ENCODE data around the gene PRR23C. TPM values are rescaled to one million over a fixed set of nuclear protein-coding genes. Genes with fewer than 3 reads are reported as not detected.

The PRR23C gene
- total RNA-seq (not detected in 2 replicates), polyA plus RNA-seq (not detected in 2 replicates)

DNA sequence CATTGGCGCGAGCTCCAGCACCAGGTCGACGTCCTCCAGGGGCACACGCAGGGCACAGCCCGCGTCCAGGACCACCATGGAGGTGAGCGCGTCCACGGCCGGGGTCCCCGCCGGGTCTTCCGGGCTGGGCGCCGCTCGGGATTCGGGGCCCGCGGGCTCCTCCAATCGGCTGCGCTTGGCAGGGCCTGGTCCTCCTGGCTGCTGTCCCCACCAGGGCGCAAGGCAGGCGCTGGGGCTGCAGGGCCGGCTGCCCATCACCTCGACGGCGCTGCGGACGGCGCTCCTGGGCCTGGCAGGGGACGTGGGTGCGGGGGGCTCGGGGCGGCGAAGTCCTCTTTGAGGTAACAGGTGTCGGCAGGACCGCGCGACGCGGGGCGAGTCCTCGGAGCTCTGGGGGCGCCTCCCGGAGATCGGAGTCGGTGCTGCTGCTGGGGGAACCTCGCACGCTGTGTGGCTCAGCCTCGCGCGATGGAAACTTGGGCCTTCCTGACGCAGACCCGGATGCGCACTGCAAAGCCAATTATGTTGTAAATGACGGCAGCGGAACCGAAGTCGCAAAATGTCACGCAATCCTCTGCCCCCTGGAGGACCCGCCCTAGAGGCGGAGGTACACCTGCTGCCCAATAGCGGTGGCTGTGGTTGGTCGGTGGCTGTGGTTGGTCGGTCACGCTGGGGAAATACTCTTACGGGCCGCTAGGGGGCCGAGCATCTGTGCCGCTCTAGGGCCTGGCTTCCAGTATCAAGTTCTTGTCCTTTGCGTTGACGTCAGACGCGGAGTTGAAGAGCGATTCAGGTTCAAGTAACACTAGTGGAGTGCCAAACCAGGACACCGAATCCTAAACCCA, at the start of gene PRR23C:
Gene PRR23C, minus strand, starts transcription at position 527 of the 845 bp plus-strand sequence. Its CDS starts 272 bp downstream, at position 255.
- no peaks in the 10 kb centered on the region for H3K27me3 ChIP-seq
- DNase-seq (ENCODE audit: low read depth in 1 of 2, low spot score in 1 of 2), result no peak
- TF ChIP-seq CTCF (IDR thresholded peaks at IDR 0.05; ENCODE audit: low read depth, low read length), result no peak
- no peaks in the 10 kb centered on the region for H3K36me3 ChIP-seq
- H3K27ac ChIP-seq, result no peak within 1 kb of the TSS
- H3K4me1 ChIP-seq (ENCODE audit: low read depth), result no peaks in the 10 kb centered on the region
- no peak within 1 kb of the TSS for H3K4me3 ChIP-seq
- no peaks in the 10 kb centered on the region for H3K9me3 ChIP-seq (ENCODE audit: low read depth)

DNA sequence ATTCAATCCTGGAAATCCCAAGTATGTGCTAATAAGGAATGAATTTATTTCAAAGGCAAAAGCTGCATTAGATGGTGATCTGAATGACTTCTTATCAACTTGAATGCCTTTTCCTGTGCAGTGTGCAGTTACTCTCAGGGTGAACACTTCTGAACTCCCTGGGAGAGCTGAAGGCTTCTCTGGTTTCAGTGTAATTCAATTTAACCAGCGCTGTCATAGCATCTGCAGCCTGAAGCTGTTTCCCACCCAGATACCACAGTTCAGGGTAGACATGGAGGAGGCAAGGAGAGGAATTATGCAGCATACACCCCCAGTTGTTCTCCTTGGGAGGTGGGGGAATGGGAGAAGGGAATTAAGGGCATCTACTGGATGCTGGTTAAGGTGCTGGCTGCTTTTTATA, 49.1 kb upstream of the PRR23C start:
- Histone ChIP-seq H3K27me3 (no peaks in the 10 kb centered on the region), H3K36me3 (no peaks in the 10 kb centered on the region), H3K4me1 (ENCODE audit: low read depth) (no peaks in the 10 kb centered on the region), H3K9me3 (ENCODE audit: low read depth) (no peaks in the 10 kb centered on the region), H3K4me3 (no peak overlapping the region), H3K27ac (no peak overlapping the region)
- TF ChIP-seq CTCF (IDR thresholded peaks at IDR 0.05; ENCODE audit: low read depth, low read length), result no peak
- DNase-seq (ENCODE audit: low read depth in 1 of 2, low spot score in 1 of 2), result no peak

DNA sequence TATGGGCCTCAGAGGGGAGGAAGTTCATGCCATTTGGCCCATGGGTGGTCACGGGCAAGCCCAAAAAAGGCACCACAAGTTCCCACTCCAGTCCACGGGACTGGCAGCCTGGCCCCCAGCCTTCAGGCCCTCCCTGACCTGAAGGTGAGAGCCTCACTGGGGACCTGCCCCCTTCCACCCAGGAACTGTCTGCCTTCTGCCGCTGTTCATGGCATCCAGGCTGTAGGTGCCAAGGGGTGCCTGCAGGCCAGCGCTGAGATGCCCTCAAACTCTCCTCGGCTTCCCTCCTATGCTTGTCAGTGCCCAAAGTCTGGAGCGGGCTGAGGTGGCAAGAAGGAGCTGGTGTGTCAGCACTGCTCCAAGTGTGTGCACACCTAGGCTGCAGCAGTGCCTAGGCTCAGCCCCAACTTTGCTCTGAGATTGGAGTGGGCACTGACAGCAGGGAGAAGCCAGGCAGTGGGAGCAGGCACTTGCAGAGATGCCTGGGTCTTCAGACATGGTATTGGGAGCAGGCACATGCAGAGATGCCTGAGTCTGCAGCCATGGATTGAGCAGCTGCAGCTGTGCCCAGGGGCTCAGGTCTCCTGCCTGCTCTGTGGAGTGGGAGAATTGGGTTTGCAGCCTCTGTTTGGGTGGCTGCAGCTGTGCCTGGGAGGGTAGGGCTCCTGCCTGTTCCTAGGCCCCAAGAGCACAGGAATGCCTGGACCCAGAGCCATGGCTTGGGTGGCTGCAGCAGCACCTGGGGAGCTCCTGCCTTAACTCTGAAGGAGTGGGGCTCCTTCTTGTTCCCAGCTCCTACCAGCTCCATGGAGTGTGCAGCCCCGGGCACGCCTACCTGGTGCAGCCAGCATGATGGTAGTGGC, 44.0 kb upstream of the PRR23C start:
- no peaks in the 10 kb centered on the region for H3K27me3 ChIP-seq
- no peak for DNase-seq (ENCODE audit: low read depth in 1 of 2, low spot score in 1 of 2)
- no peaks in the 10 kb centered on the region for H3K36me3 ChIP-seq
- H3K27ac ChIP-seq, result no peak overlapping the region
- no peak overlapping the region for H3K4me3 ChIP-seq
- TF ChIP-seq CTCF (IDR thresholded peaks at IDR 0.05; ENCODE audit: low read depth, low read length), result no peak
- no peaks in the 10 kb centered on the region for H3K4me1 ChIP-seq (ENCODE audit: low read depth)
- no peaks in the 10 kb centered on the region for H3K9me3 ChIP-seq (ENCODE audit: low read depth)

DNA sequence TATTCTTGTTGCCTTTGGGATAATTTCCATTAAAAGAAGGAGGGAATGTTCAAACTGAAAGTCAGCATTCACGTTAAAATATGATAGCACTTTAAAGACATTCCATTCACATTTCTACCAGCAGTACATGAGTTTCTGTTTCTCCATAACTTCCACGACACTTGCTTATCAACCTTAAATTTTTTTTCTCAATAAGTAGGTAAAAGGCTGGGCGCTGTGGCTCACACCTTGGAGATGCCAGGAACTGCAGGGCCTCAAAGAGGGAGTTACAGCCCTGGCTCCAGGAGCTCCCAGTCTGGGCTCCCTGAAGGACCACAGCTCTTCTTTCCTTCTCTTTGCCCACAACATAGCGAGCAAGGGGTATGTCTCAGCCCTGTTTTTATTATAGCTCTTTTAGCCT, 42.9 kb upstream of the PRR23C start:
- no peak for TF ChIP-seq CTCF (IDR thresholded peaks at IDR 0.05; ENCODE audit: low read depth, low read length)
- no peak for DNase-seq (ENCODE audit: low read depth in 1 of 2, low spot score in 1 of 2)
- Histone ChIP-seq H3K4me3 (no peak overlapping the region), H3K4me1 (ENCODE audit: low read depth) (no peaks in the 10 kb centered on the region), H3K27me3 (no peaks in the 10 kb centered on the region), H3K36me3 (no peaks in the 10 kb centered on the region), H3K27ac (no peak overlapping the region), H3K9me3 (ENCODE audit: low read depth) (no peaks in the 10 kb centered on the region)

- TF ChIP-seq CTCF (IDR thresholded peaks at IDR 0.05; ENCODE audit: low read depth, low read length), result no peak
- DNase-seq (ENCODE audit: low read depth in 1 of 2, low spot score in 1 of 2), result no peak
Measured at GRCh38 chr3:139084176-139084575, 39.5 kb upstream of the PRR23C start.

More at GRCh38 chr3:139084176-139084575, 39.5 kb upstream of the PRR23C start:
- H3K36me3 ChIP-seq, result no peaks in the 10 kb centered on the region
- H3K27me3 ChIP-seq, result no peaks in the 10 kb centered on the region
- H3K9me3 ChIP-seq (ENCODE audit: low read depth), result no peaks in the 10 kb centered on the region
- H3K4me3 ChIP-seq, result no peak overlapping the region
- H3K4me1 ChIP-seq (ENCODE audit: low read depth), result no peaks in the 10 kb centered on the region
- no peak overlapping the region for H3K27ac ChIP-seq

All from cardiac muscle cell (in vitro differentiated cells and primary cell).